ENCODE results near the gene SP2.

GRCh38 chr17:47975823-47976205 is 79.8 kb downstream of the SP2 start:
- no peak for TF ChIP-seq CTCF (IDR thresholded peaks at IDR 0.05)
- no peak for TF ChIP-seq POLR2A (IDR thresholded peaks at IDR 0.05)

Data from thyroid gland (tissue), 4 donors.